ENCODE data around the gene TSPAN19. TPM values are rescaled to one million over a fixed set of nuclear protein-coding genes. Genes with fewer than 3 reads are reported as not detected.

TSPAN19 gene
- total RNA-seq, 1 experiment from 2014 or later, result not detected

DNA sequence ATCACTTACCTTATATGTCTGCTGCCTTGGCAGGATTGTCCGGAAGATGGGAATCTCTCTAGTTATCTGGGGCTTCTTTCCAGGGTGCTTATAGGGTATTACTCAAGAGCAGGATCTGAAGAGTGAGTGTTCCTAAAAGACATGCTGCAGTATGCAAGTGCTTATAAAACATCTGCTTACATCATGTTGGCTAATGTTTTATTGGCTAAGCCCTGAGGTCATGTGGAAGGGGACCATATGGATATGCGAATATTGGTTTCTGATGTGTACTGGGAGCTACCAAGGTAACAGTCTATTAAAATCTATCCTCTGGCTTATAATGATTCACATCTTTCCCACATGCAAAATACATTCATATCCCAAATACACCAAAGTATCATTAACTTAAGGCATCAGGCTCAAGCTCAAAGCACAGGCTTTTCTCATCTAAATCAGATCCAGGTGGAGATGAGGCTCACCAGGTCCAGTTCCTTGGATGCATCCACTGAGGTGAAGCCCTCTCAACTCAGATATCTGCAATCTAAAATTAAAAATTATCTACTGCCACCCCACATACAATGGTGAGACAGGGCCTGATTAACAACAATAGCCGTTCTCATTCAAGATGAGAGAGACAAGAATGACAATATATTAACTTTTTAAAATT lies 29.9 kb upstream of the TSPAN19 start:
- Histone ChIP-seq H4K5ac (ENCODE audit: insufficient read length, low read depth, low read length) (no peak overlapping the region), H2BK15ac (ENCODE audit: low read depth, low read length) (no peak overlapping the region), H2BK5ac (ENCODE audit: insufficient read length, low read length) (no peak overlapping the region), H3K4ac (ENCODE audit: low read depth, low read length) (no peak overlapping the region), H3K79me1 (ENCODE audit: insufficient read depth, low read depth, low read length, poor library complexity, severe bottlenecking) (no peaks in the 10 kb centered on the region), H3K18ac (ENCODE audit: insufficient read length, low read depth, low read length) (no peak overlapping the region), H3K14ac (ENCODE audit: insufficient read depth, low read length) (no peak overlapping the region), H3K27ac (ENCODE audit: insufficient read length, low read depth, low read length) (no peak overlapping the region), H4K8ac (replicated peaks; ENCODE audit: insufficient read length, low read depth, low read length) (no peak overlapping the region), H3K23me2 (ENCODE audit: insufficient read length, low read depth, low read length, poor library complexity, severe bottlenecking) (no peaks in the 10 kb centered on the region), H2BK120ac (ENCODE audit: low read depth, low read length, poor library complexity, severe bottlenecking) (no peak overlapping the region), H3K4me2 (ENCODE audit: insufficient read depth, insufficient read length, low read length) (no peak overlapping the region), H3T11ph (ENCODE audit: low read length) (no peak overlapping the region), H4K20me1 (ENCODE audit: control insufficient read depth, insufficient read depth, insufficient read length) (no peaks in the 10 kb centered on the region), H3K56ac (ENCODE audit: insufficient read length, low read depth, low read length) (no peak overlapping the region), H3K79me2 (ENCODE audit: insufficient read depth, low read length) (no peaks in the 10 kb centered on the region), H2BK20ac (ENCODE audit: low read depth, low read length, poor library complexity, severe bottlenecking) (no peak overlapping the region), H2AK5ac (ENCODE audit: insufficient read length, low read length) (no peak overlapping the region), H2BK12ac (ENCODE audit: insufficient read length, low read depth, low read length) (no peak overlapping the region), H3K9ac (ENCODE audit: extremely low read depth, insufficient read length, low read length) (no peak overlapping the region), H3K23ac (ENCODE audit: insufficient read length, low read depth, low read length) (no peak overlapping the region), H4K91ac (ENCODE audit: insufficient read length, low read depth, low read length) (no peak overlapping the region), H3K27me3 (ENCODE audit: insufficient read depth, low read length) (no peaks in the 10 kb centered on the region), H3K9me3 (ENCODE audit: control insufficient read depth, low read depth, low read length) (no peaks in the 10 kb centered on the region), H2AFZ (ENCODE audit: low read length) (no peak overlapping the region), H3K4me1 (ENCODE audit: insufficient read depth, low read length) (no peaks in the 10 kb centered on the region)
- TF ChIP-seq CTCF (conservative IDR thresholded peaks at IDR 0.05), result no peak
- H3K9me3 Mint-ChIP-seq, result no peaks in the 10 kb centered on the region
- H3K27ac Mint-ChIP-seq, result no peak overlapping the region
- no CpG with 5 or more reads among the region's 3 CpGs for WGBS (ENCODE audit: extremely low coverage, insufficient read length, low lambda C conversion rate)
- DNase-seq, result no peak
- H3K4me3 Mint-ChIP-seq, result no peak overlapping the region
- H3K36me3 Mint-ChIP-seq (ENCODE audit: insufficient read depth in 1 of 3, low read depth in 3 of 3), result no peaks in the 10 kb centered on the region
- no peaks in the 10 kb centered on the region for H3K27me3 Mint-ChIP-seq (ENCODE audit: low read depth)
- H3K4me1 Mint-ChIP-seq, result no peaks in the 10 kb centered on the region
